ENCODE results near the gene SLC7A14. TPM values are rescaled to one million over a fixed set of nuclear protein-coding genes. Genes with fewer than 3 reads are reported as not detected.

Gene SLC7A14
- total and polyA plus RNA-seq, 2 of the 4 experiments (the other 2 are of a cell fraction): 2.7 to 6.8 TPM

- Histone ChIP-seq H3K9ac (ENCODE audit: low read depth, low read length) (no peak overlapping the region), H2AK5ac (ENCODE audit: low read depth, low read length) (no peak overlapping the region), H3K4me1 (ENCODE audit: control insufficient read depth, insufficient read depth, low read length) (peaks cover 6% of the 10 kb centered on the region), H3K56ac (ENCODE audit: extremely low read depth, insufficient read depth, low read length) (no peak overlapping the region), H2BK15ac (ENCODE audit: low read depth, low read length) (0 out of 3 replicates have a peak overlapping the region, but pooled peaks have one; percentile 12), H3K27ac (ENCODE audit: insufficient read depth, low read length) (no peak overlapping the region), H3K9me3 (ENCODE audit: control insufficient read depth, insufficient read depth, low read length) (no peaks in the 10 kb centered on the region), H3K23ac (ENCODE audit: low read depth, low read length) (no peak overlapping the region), H4K20me1 (ENCODE audit: insufficient read depth, low read length) (no peaks in the 10 kb centered on the region), H3K4ac (ENCODE audit: low read depth, low read length) (no peak overlapping the region), H2BK120ac (ENCODE audit: low read depth, low read length) (0 out of 2 replicates have a peak overlapping the region, but pooled peaks have one; percentile 20), H4K5ac (ENCODE audit: low read depth, low read length) (peak overlapping the region; percentile 30; the same call in 1 of the 2 replicates), H3K18ac (ENCODE audit: low read depth, low read length) (peak overlapping the region; percentile 69), H3K9me1 (ENCODE audit: insufficient read depth, low read length) (no peaks in the 10 kb centered on the region; the same call in 1 of the 2 replicates), H3K36me3 (ENCODE audit: control insufficient read depth, insufficient read depth, low read length) (no peaks in the 10 kb centered on the region), H3K4me3 (ENCODE audit: insufficient read depth, low read depth, low read length) (no peak overlapping the region), H2AK9ac (replicated peaks; ENCODE audit: low read depth, low read length, poor library complexity) (no peak overlapping the region), H3K4me2 (ENCODE audit: low read depth, low read length) (no peak overlapping the region), H2AFZ (replicated peaks; ENCODE audit: low read length, poor library complexity) (no peak overlapping the region), H2BK20ac (ENCODE audit: low read depth, low read length) (no peak overlapping the region; the same call in 1 of the 2 replicates), H4K91ac (ENCODE audit: insufficient read depth, low read depth, low read length) (no peak overlapping the region), H2BK5ac (ENCODE audit: low read depth, low read length, poor library complexity, severe bottlenecking) (no peak overlapping the region), H3K14ac (replicated peaks; ENCODE audit: low read depth, low read length) (no peak overlapping the region), H3K79me1 (ENCODE audit: low read depth in 1 of 2, low read length in 2 of 2) (no peaks in the 10 kb centered on the region), H4K8ac (ENCODE audit: low read depth in 2 of 2, low read length in 2 of 2) (no peak overlapping the region; a peak in 1 of 4 replicates), H3K27me3 (ENCODE audit: control insufficient read depth, insufficient read depth, low read length) (no peaks in the 10 kb centered on the region)
- ChIA-PET POLR2A (ENCODE audit: unreplicated experiment) (no interaction called here), CTCF (no interaction called here)
- intact Hi-C loops (cut with micrococcal nuclease): no loop called here
- dilution Hi-C loops (cut with HindIII; ENCODE audit: low sequenced_read_pairs, unreplicated experiment): no loop called here
- BruUV-seq (replicated peaks): no TSS peak
- no CpG with 5 or more reads among the region's 2 CpGs for WGBS, 2 experiments (ENCODE audit: extremely low coverage in 2 of 2, insufficient read length in 1 of 2)
- TF ChIP-seq POLR2A (IDR thresholded peaks at IDR 0.05; ENCODE audit: low read depth, low read length) (no peak), NFE2L2 (IDR thresholded peaks at IDR 0.05; ENCODE audit: low read depth, low read length) (peak; percentile 67; the same call in 1 of the 2 replicates), ELK1 (IDR thresholded peaks at IDR 0.05; ENCODE audit: borderline replicate concordance, low read depth, low read length) (no peak), CEBPB (IDR thresholded peaks at IDR 0.05; ENCODE audit: low read depth, low read length) (peak; percentile 30; the same call in 1 of the 2 replicates), USF2 (IDR thresholded peaks at IDR 0.05; ENCODE audit: low read depth, low read length) (no peak), MXI1 (IDR thresholded peaks at IDR 0.05; ENCODE audit: borderline replicate concordance, low read depth, low read length) (no peak), MAFK (IDR thresholded peaks at IDR 0.05; ENCODE audit: low read depth, low read length) (0 out of 2 replicates have a peak, but pooled peaks have one; percentile 6)
- ATAC-seq (ENCODE audit: low read depth) (peak; percentile 72), DNase-seq (peak; percentile 82)
- in situ Hi-C loops (cut with MboI; ENCODE audit: low sequenced_read_pairs): no loop called here
Measured at GRCh38 chr3:170493712-170494182, 92.1 kb downstream of the SLC7A14 start.

All from IMR-90 (cell line).